Measurements from ENCODE around the gene MTCH2.
"Not testable (repeated sequence)": the region's sequence is repeated elsewhere in the genome, so short reads cannot be mapped to it uniquely, and the experiment has no call there.

Gene MTCH2

DNA sequence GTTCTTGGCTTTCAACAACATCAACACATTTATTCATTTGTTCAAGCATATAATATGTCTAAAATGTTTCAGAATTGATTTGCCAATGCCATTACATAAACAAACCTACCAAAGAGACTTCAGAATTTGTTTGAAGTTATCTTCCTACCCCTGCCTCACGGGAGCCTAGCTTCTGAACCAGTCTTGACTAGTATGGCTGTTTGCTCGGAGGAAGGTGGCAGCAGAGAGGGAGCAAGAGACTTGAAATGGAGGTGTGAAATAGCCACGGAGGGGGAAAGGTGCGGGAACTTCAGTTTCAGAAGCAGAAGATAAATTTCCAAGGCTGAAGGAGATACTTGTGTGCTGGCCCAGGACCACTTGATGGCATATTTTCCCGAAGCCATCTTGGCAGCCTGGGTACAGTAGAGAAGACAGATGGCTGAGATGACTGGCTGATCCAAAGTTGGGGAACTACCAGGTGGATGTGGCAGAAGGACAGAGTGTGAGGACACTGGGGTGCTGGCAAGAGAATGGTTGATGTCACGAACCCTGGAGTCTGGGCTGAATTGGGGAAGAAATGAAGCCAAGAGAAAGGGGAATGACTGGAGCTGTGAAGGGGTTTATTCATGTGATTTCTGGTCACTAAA lies 14.0 kb upstream of the MTCH2 start:
- Mint-ChIP-seq H3K4me1 (ENCODE audit: low read depth) (no peaks in the 10 kb centered on the region), H3K4me3 (no peak overlapping the region), H3K36me3 (peaks cover 3% of the 10 kb centered on the region), H3K27ac (no peak overlapping the region), H3K27me3 (no peaks in the 10 kb centered on the region), H3K9me3 (ENCODE audit: low read depth) (no peaks in the 10 kb centered on the region)

- H3K4me3 Mint-ChIP-seq = no peak overlapping the region
Observed at GRCh38 chr11:47651818-47652469, 9.6 kb upstream of the MTCH2 start.

DNA sequence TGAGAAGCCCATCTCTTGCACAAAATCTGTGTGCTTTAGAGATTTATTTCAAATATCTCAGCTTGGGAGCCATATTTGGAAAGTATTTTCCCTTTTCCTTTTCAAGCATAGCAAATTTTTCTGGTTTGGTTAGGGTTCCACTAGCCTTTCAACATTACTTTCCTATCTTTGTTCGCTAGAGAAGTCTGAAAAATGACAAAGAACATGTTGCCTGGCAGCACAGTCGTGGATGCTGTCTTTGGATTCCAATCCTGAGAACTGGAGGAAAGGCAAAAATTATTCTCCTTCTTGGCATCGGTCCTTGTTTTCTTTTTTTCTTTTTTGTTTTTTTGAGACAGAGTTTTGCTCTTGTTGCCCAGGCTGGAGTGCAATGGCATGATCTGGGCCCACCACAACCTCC lies 6.9 kb upstream of the MTCH2 start:
- H3K27ac Mint-ChIP-seq = no peak overlapping the region
- no peaks in the 10 kb centered on the region for H3K4me1 Mint-ChIP-seq (ENCODE audit: low read depth)
- H3K27me3 Mint-ChIP-seq = no peaks in the 10 kb centered on the region
- peaks cover 3% of the 10 kb centered on the region for H3K36me3 Mint-ChIP-seq
- H3K9me3 Mint-ChIP-seq (ENCODE audit: low read depth) = no peaks in the 10 kb centered on the region
- H3K4me3 Mint-ChIP-seq = no peak overlapping the region

More at GRCh38 chr11:47651818-47652469, 9.6 kb upstream of the MTCH2 start:
- no peak overlapping the region for H3K27ac Mint-ChIP-seq
- no peaks in the 10 kb centered on the region for H3K9me3 Mint-ChIP-seq (ENCODE audit: low read depth)
- H3K27me3 Mint-ChIP-seq = no peaks in the 10 kb centered on the region
- H3K36me3 Mint-ChIP-seq = peaks cover 3% of the 10 kb centered on the region
- H3K4me1 Mint-ChIP-seq (ENCODE audit: low read depth) = no peaks in the 10 kb centered on the region

DNA sequence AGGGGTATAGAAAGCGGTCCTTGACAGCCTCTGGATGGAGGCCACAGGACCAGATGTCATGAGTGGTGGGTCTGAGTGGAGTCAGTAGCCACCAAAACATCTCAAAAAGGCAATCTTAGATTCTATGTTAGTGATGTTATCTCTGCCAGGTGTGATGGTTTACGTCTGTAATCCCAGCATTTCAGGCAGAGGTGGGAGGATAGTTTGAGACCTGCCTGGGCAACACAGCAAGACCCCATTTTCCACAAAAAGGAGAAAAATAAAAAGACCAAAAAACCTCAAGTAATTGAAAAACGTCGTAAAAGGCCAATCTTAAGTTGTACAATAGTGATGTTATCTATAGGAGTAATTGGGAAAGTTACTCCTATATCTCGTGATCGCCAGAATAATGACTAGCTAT lies 3.7 kb upstream of the MTCH2 start:
- Mint-ChIP-seq H3K4me3 (no peak overlapping the region), H3K27me3 (no peaks in the 10 kb centered on the region), H3K27ac (no peak overlapping the region), H3K4me1 (ENCODE audit: low read depth) (peaks cover 17% of the 10 kb centered on the region), H3K9me3 (ENCODE audit: low read depth) (no peaks in the 10 kb centered on the region), H3K36me3 (no peaks in the 10 kb centered on the region)

- H3K4me3 Mint-ChIP-seq = no peak overlapping the region
- H3K4me1 Mint-ChIP-seq (ENCODE audit: low read depth) = peaks cover 22% of the 10 kb centered on the region
- H3K27ac Mint-ChIP-seq = no peak overlapping the region
- H3K36me3 Mint-ChIP-seq = no peaks in the 10 kb centered on the region
- no peaks in the 10 kb centered on the region for H3K27me3 Mint-ChIP-seq
- no peaks in the 10 kb centered on the region for H3K9me3 Mint-ChIP-seq (ENCODE audit: low read depth)
Observed at GRCh38 chr11:47645500-47645899, 3.1 kb upstream of the MTCH2 start.

GRCh38 chr11:47641600-47642098 lies 710 bp downstream of the MTCH2 start:
- peaks cover 27% of the 10 kb centered on the region for H3K4me1 Mint-ChIP-seq (ENCODE audit: low read depth)
- H3K27ac Mint-ChIP-seq = peak overlapping the region; percentile 91
- H3K4me3 Mint-ChIP-seq = peak overlapping the region; percentile 99
- no peaks in the 10 kb centered on the region for H3K27me3 Mint-ChIP-seq
- H3K9me3 Mint-ChIP-seq (ENCODE audit: low read depth) = no peaks in the 10 kb centered on the region
- H3K36me3 Mint-ChIP-seq = peaks cover 3% of the 10 kb centered on the region

- Mint-ChIP-seq H3K4me1 (ENCODE audit: low read depth) (peaks cover 27% of the 10 kb centered on the region), H3K4me3 (peak overlapping the region; percentile 99)
- not testable (repeated sequence) for H3K27me3 Mint-ChIP-seq; H3K9me3 Mint-ChIP-seq (ENCODE audit: low read depth); H3K27ac Mint-ChIP-seq; H3K36me3 Mint-ChIP-seq
Observed at GRCh38 chr11:47640506-47640905, 1.9 kb downstream of the MTCH2 start.

DNA sequence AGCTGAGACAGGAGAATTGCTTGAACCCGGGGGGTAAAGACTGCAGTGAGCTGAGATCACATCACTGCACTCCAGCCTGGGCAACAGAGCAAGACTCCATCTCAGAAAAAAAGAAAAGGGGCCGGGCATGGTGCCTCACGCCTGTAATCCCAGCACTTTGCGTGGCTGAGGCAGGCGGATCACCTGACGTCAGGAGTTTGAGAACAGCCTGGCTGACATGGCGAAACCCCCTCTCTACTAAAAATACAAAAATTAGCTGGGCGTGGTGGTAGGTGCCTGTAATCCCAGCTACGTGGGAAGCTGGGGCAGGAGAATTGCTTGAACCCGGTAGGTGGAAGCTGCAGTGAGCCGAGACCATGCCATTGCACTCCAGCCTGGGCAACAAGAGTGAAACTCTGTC lies 6.0 kb downstream of the MTCH2 start:
- not testable (repeated sequence) for H3K27ac Mint-ChIP-seq; H3K27me3 Mint-ChIP-seq; H3K9me3 Mint-ChIP-seq (ENCODE audit: low read depth); H3K4me3 Mint-ChIP-seq
- peaks cover 13% of the 10 kb centered on the region for H3K4me1 Mint-ChIP-seq (ENCODE audit: low read depth)
- H3K36me3 Mint-ChIP-seq = peaks cover 12% of the 10 kb centered on the region

DNA sequence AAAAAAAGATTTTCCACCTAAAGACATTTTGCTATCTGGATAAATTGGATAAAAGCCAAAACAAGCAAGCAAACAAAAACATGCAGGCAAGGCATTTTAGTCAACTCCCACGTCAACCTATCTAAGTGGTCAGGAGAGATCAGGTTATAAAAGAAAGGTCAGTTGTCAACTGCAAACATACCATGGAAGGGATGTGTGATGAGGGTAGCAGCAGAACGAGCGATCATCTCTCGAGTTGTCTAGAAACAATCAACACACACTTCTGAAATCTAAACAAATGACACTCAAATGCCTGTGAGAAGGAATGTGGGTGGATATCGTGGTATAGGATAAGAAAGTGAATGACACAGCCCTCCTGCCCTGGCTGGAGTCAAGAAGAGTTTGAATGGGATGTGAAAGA lies 10.9 kb downstream of the MTCH2 start:
- H3K9me3 Mint-ChIP-seq (ENCODE audit: low read depth) = no peaks in the 10 kb centered on the region
- no peak overlapping the region for H3K27ac Mint-ChIP-seq
- no peaks in the 10 kb centered on the region for H3K27me3 Mint-ChIP-seq
- H3K4me3 Mint-ChIP-seq = no peak overlapping the region
- peaks cover 16% of the 10 kb centered on the region for H3K36me3 Mint-ChIP-seq
- no peaks in the 10 kb centered on the region for H3K4me1 Mint-ChIP-seq (ENCODE audit: low read depth)

GRCh38 chr11:47628026-47628425 lies 14.3 kb downstream of the MTCH2 start:
- Mint-ChIP-seq H3K27me3 (no peaks in the 10 kb centered on the region), H3K27ac (no peak overlapping the region), H3K4me1 (ENCODE audit: low read depth) (no peaks in the 10 kb centered on the region), H3K4me3 (no peak overlapping the region), H3K9me3 (ENCODE audit: low read depth) (no peaks in the 10 kb centered on the region), H3K36me3 (peaks cover 17% of the 10 kb centered on the region)

DNA sequence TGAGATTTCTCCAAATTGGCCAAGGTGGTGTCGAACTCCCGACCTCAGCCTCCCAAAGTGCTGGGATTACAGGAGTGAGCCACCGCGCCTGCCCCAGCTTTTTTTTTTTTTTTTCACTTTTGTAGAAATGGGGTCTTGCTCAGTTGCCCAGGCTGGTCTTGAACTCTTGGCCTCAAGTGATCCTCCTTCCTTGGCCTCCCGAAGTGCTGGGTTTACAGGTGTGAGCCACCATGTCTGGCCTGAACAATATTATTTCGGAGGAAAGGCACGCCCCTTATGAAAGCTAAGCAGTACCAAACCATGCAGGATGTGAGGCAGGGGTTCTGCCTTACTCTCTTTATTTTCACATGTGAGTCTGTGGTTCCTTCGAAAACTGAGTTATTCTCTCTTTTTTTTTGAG lies 16.1 kb downstream of the MTCH2 start:
- Mint-ChIP-seq H3K27ac (no peak overlapping the region), H3K9me3 (ENCODE audit: low read depth) (no peaks in the 10 kb centered on the region), H3K4me3 (no peak overlapping the region), H3K4me1 (ENCODE audit: low read depth) (no peaks in the 10 kb centered on the region), H3K36me3 (peaks cover 12% of the 10 kb centered on the region), H3K27me3 (no peaks in the 10 kb centered on the region)

DNA sequence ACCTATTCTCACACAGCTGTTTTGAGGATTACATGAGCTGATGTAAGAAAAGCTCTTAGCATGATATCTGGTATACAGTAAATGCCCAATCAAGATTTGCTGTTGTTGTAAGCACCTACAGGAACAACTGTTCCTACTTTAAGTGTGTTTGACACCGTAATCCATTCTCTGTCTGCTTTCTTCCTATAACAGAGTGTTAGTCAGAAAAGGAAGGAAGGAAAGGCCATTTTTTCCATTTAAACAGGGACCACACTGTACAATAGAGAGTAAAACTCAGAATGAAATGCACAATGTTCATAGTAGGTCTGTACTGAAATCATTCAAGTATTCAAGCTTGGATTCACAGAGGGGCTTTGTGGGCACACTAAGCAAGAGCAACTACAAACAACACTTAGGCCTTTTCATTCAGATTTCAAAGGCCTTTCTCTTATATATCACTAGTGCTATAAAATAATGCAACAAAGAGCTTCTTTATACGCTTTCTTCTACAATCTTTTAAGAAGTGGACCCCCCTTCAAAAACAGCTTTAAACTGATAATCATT lies 21.5 kb downstream of the MTCH2 start:
- Mint-ChIP-seq H3K27ac (no peak overlapping the region), H3K4me1 (ENCODE audit: low read depth) (no peaks in the 10 kb centered on the region), H3K27me3 (no peaks in the 10 kb centered on the region), H3K36me3 (peaks cover 7% of the 10 kb centered on the region), H3K9me3 (ENCODE audit: low read depth) (no peaks in the 10 kb centered on the region), H3K4me3 (no peak overlapping the region)

DNA sequence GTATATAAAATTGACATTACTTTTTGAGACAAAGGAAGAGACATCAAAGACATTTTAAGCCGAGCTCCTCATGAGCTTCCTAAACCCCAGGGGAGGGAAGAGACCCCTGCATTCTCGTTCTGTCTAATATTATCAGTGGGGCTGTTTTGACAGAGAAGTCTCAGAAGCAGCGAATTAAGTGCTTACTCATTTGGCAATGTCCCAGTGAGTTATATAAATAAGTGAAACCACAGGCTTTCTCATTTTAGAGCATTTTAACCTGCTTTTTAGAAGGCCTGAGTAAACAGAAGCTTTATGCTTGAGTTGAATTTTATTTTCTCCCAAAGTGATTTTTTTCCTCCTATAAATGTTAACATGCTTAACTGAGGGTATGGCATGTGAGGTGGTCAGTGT lies 24.9 kb downstream of the MTCH2 start:
- peaks cover 3% of the 10 kb centered on the region for H3K36me3 Mint-ChIP-seq
- H3K27me3 Mint-ChIP-seq = no peaks in the 10 kb centered on the region
- H3K27ac Mint-ChIP-seq = no peak overlapping the region
- H3K4me1 Mint-ChIP-seq (ENCODE audit: low read depth) = no peaks in the 10 kb centered on the region
- H3K4me3 Mint-ChIP-seq = no peak overlapping the region
- H3K9me3 Mint-ChIP-seq (ENCODE audit: low read depth) = no peaks in the 10 kb centered on the region

DNA sequence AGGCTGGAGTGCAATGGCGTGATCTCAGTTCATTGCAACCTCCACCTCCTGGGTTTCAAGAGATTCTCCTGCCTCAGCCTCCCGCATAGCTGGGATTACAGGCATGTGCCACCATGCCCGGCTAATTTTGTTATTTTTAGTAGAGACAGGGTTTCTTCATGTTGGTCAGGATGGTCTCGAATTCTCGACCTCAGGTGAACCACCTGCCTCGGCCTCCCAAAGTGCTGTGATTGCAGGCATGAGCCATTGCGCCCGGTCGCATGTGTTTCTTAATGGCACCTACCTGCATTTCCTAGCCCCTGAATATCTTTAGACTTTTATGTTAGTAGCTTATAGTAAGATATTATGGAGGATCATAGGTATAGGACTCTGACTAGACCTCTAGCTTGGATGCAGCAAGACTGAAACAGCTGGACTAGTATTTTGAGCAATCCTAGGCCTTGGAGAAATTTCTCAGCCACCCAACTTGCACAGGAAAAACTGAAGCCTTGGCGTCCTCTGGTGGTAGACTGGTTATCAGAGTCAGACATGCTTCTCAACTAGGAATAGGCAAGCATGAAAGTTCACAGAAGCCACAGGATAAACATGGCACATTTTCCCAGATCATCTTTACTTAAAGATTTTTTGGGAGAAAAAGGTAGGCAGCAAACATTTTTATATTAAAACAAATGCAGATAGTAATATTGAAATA lies 25.5 kb downstream of the MTCH2 start:
- H3K4me3 Mint-ChIP-seq = no peak overlapping the region
- no peaks in the 10 kb centered on the region for H3K4me1 Mint-ChIP-seq (ENCODE audit: low read depth)
- no peaks in the 10 kb centered on the region for H3K27me3 Mint-ChIP-seq
- no peaks in the 10 kb centered on the region for H3K9me3 Mint-ChIP-seq (ENCODE audit: low read depth)
- H3K36me3 Mint-ChIP-seq = peaks cover 3% of the 10 kb centered on the region
- H3K27ac Mint-ChIP-seq = no peak overlapping the region

DNA sequence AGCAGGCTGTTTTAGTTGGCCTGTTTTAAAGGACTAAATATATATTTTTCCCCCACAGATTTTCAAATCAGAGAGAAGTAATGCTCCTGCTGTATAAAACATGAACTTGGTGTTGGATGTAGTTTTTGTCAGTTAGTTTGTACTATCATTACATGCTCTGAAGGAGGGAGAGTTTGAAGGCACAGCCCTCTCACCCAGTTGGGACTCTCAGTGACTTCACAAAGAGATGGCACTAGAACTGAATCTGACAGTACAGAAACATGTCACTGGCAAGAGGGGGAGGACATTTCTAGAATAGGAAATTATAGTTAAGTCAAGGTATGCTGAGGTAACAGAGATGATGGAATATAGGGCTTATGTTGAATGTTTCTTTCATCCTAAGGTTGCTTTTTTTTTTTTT lies 27.1 kb downstream of the MTCH2 start:
- Mint-ChIP-seq H3K4me3 (no peak overlapping the region), H3K27me3 (no peaks in the 10 kb centered on the region), H3K36me3 (peaks cover 3% of the 10 kb centered on the region), H3K4me1 (ENCODE audit: low read depth) (no peaks in the 10 kb centered on the region), H3K9me3 (ENCODE audit: low read depth) (no peaks in the 10 kb centered on the region), H3K27ac (no peak overlapping the region)

Data from activated naive CD8-positive, alpha-beta T cell (primary cell).